GM18499 (cell line): ENCODE results near the gene KIF18B.
A peak's percentile ranks its signal among the peaks of the same experiment; 100 is the strongest.

Source experiments
- ATAC-seq: cut with Tn5 transposase; IDR thresholded peaks from one replicate; pipeline ENCODE4 v1.9.1; 2021; ENCODE audit warnings: moderate number of reproducible peaks; ENCODE audit not compliant: insufficient read depth, unreplicated experiment

Gene KIF18B

DNA sequence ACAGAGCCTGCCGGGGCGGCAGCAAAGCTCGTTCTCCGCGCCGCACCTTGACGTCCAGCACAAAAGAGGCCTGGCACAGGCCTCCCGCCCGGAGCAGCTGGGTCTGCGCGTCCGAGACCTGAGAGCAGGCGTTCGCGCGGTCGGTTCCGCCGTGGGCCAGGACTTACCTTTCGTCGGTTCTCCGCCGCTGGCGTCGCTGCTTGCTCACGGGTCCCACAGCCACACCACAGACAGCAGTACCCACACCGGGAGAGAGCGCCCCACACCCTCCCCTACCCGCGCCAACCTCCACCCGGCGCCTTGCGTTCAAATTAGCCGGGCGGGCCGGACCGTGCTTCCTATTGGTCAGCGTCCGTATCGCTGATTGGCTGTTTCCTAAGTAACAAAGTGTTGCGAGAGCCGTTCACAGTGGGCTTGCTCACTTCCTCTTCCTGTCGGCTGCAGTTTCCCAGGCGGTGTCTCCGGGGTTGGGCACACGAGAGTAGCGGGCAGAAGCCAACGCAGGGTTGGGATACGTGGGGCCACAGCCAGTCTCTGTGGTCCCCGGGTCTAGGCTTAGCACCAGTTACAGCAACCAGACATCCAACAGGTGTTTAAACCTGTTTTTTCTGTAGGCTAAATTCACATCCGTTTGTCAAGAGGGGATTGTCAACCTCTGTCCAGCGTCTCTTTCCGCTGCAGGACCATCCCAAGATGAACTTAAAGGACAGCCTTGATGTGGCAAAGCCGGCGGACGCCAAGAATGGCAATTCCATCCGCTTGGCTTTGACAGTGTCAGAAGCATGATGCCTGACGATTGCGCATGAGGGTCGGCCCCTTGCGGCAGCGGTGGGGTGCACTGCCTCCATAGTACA is at the start of gene KIF18B:
TSS of gene KIF18B (minus strand) at position 313 of the 854 bp plus-strand sequence. CDS start 11,429 bp downstream, outside the sequence.
- ATAC-seq = peak; percentile 81

DNA sequence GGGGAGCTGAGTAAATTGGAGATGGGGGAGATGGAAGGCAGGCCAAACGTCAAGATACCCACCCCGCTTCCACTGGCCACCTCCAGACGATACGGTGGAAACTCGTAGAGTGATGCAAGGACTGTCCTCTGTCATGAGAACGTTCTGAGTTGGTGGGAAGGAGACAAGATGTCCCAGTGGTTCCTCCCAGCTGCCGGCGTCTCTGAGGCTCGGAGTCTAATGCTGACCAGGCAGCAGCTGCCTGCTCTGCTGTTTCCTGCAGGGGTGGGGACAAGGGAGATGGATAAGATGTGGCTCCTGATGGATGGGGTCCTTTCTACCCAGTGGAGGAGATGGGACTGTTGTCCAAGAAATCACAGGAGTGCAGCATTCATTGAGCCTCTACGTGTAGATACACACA is 48.7 kb upstream of the KIF18B start:
- no peak for ATAC-seq

DNA sequence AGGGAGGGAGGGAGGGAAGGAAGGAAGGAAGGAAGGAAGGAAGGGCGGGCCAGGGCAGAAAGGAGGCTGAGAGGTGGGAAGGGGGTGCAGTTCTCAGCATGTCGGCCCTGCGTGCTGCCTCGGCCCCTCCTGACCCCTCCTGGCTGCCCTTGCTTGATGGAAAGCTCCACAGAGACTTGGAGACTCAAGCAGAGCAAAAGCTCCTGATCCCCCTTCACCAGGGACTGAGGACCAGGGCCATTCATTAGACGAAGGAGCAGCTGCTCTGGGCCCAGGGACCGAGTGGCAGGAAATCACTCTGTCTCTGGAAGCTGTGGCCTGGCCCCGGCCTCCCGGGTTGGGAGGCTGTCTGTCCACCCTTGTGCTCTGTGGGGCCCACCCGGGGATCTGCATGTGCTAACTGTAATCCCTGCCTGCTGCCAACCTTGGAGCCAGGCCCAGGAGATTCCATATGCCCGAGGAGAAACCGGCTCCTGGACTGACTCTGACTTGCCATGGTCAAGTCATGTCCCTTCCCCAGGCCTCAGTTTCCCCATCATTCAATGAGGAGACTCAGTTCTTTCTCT is 47.9 kb upstream of the KIF18B start:
- no peak for ATAC-seq

DNA sequence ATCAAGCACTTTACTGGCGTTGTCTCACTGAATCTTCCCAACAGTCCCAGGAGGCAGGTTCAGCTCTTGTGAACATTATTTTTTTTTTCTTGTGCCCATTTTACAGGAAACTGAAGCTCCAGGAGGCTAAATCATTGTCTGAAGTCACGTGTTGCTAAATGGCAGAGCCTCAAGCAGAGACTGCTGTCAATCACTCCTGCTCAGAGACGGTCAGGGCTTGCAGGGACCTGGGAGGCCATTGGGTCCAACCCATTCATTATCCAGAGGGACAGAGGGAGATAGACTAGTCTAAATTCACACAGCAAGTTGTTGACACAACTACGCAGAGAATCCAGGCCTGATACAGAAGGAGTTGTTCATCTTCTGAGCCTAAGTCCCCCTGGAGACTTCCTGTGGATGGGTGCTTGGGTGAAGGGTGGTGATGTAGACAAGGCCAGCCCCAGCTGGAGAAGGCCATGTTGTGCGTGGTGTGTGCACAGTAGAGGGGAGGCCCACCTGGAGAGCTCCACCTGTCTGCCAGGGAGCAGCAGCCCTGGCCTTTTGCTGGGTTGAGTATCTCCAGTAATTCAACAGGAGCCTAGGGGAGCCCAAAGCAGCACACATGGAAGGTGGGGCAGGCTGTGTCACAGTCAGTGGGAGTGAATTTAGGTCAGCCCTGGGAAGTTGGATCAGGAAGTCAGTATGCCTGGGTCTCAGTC is 44.8 kb upstream of the KIF18B start:
- no peak for ATAC-seq

DNA sequence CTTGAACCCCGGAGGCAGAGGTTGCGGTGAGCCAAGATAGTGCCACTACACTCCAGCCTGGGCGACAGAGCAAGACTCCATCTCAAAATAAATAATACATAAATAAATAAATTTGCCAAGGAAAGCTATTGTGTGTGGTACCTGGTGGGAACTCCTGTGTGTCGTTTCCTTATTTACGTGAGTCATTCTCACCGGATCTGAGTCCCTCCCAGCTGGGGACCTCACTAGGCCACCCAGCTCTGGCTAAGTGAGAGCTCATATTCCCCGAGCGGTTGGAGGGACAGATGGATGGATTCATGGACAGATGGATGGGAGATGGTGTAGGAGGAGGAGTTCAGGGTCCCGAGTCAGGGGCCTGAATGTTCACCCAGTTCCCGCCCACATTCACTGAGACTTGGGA is 43.4 kb upstream of the KIF18B start:
- ATAC-seq = no peak

DNA sequence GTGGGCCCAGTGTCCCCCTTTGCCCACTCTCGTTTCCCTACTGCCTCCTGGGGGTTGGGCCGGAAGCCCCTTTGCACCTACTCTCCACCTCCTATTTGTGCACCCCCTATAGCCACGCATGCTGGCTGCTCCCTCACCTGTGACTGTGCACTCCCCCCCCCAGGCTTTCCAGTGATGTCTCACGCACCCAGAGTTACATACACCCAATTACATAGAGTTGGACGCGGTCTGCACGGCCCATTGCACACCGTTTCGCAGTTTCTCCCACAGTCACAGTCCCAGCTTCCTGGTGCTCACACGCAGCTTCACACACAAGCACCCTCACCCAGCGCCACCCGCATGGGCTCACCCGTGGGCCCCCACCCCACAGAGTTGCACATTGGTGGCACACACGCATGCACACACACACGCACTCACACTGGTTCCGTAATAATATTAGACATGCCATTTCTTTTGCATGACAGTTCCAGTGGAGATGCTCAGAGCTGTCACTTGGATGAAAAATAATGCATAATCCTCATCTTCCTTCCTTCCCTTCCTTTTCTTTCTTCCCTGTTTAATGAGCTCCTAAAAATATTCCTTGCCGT is 42.1 kb upstream of the KIF18B start:
- ATAC-seq = no peak

DNA sequence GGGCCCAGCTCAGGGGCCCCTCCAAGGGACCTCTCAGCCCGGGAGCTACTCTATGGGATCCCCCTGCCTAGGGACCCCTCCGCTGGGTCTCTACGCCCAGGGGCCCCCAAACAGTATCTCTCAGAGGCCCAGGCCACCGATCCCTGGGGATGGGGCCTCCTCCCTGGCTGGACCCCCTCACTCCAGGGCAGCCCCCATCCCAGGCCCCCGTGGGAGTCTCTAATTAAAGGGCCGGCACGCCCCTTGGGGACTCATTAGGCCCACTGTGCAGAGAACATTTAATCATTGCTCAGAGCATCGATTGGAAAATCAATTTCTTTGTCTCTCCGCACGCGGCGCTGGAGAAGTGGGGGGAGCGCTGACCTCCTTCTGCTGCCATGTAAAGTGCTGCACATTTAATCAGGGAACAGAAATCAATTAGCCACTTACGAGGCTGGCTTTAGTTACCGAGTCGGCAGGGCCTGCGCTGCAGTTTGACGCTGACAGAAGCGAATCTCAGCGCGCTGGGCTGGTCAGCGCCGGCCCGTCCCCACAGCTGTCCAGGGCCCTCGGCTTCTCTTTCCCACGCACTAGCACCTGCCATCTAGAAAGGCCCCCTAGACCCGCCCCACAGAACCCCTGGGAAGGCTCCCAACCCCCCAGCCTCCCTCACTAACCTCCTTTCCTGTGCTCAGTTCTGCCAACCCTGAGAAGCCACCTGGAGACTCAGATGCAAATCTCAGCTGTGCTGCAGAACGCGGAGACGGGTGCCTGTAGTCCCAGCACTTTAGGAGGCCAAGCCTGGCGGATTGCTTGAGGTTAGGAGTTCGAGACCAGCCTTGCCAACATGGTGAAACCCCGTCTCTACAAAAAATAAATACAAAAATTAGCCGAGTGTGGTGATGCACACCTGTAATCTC is 40.7 kb upstream of the KIF18B start:
- ATAC-seq = no peak

DNA sequence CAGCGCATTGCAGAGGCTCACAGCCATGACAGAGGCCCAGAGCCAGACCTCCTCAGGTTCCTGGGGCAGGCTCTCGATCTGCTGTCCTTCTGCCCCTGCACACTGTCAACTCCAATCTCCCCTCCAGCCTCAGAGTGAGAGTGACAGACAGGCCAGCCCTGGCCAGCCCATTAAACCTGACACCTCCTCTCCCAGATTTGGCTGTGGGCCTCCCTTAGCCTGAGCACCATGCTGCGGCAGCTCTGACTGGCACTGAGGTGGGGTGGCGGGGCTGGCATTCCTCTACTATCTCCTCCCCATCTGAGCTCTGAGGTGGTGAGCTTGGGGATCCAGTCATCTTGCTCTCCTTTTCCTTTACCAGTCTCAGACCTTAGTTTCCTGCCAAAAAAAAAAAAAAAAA is 36.0 kb upstream of the KIF18B start:
- no peak for ATAC-seq

DNA sequence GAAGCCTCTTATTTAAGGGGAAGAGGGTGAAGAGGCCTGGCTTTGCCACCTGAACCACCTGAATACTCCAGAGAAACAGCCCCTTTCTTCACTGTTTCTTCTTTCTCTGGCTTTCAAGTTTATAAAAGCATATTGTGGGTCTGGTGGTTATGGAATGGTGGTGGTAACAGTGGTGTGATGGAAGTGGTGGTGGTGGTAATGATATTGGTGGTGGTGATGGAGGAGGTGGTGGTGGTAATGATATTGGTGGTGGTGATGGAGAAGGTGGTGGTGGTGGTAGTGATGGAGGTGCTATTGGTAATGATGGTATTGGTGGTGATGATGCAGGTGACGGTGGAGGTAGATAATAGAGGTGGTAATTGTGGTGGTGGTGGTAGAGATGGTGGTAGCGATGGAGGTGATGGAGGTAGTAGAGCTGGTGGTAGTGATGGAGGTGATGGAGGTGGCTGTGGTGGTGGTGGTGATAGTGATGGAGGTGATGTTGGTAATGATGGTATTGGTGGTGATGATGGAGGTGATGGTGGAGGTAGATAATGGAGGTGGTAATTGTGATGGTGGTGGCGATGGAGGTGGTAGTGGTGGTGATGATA is 34.6 kb upstream of the KIF18B start:
- no peak for ATAC-seq

DNA sequence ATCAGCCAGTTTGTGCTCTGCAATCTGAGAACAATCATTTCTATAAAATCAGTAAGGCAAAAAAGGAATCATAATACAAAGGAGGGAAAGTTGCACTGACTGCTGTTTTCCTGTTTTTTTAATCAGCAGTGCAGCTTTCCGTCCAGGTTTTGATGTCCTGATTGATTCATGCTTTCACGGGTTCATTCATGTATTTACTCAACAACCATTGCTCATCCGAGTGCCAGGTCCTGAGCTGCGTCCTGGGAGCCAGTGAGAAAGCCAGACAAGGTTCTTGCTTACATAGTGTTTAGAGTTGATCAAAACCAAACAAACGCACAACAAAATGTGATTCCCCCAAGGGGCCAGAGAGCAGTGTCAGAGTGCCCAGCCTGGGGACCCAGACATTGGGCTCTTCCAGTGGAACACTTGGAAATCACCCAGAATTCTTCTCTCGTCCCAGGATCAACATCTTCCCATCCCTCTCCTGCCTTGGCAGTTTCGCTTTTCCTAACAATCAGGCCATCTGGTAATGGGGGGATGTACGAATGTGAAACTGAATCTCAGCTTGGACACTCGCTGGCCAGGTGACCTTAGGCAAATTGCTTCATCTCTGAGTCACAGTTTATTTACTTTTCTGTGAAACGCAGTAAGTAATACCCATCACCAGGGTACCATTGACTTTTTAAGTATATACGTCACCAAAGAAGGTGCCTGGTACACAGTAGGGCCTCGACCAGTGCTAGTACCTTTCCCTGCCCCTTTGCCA is 33.8 kb upstream of the KIF18B start:
- no peak for ATAC-seq

DNA sequence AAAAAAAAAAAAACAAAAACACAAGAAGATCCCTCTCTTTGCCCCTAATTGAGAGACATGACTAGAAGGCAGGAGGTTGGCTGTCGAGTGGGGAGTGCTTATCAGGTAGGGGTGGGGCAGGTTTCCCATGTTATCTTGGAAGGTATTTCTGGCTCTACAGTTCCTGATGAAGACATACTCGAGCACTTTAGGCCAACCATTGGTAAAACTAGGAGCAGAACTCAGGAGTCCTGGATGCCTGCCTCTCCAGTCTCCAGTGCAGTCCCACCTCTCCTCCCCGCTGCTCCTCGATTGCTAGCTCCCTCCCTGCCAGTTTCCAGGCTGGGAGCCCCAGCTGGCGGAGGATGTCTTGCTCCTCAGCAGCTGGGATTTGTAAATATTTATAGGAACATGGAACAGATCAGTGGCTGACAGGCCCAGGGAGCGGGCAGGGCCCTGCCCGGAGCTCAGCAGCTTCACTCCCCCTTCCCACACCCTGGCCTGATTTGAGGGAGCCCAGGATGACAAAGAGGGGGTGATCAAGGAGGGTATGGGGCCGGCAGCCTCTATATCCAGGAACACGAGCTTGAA is 31.9 kb upstream of the KIF18B start:
- ATAC-seq = no peak

DNA sequence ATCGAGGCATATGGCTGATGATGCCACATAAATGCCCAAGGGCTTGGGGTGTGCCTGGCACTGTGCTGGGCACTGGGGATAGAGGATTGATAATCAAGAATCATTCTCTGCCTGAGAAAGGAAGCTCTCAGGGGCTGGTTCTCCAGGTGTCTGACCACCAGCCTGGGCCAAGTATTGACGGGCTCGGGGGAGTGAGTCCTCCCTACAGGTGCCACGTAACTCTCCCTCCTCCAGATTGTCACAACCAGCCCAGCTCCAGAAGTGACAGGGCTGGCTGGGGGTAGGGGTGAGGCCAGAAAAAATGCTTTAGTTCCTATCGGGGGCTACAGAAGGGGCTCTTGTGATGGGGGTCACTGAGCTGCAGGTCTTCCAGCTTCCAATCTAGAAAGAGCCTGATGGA is 31.2 kb upstream of the KIF18B start:
- ATAC-seq = no peak

DNA sequence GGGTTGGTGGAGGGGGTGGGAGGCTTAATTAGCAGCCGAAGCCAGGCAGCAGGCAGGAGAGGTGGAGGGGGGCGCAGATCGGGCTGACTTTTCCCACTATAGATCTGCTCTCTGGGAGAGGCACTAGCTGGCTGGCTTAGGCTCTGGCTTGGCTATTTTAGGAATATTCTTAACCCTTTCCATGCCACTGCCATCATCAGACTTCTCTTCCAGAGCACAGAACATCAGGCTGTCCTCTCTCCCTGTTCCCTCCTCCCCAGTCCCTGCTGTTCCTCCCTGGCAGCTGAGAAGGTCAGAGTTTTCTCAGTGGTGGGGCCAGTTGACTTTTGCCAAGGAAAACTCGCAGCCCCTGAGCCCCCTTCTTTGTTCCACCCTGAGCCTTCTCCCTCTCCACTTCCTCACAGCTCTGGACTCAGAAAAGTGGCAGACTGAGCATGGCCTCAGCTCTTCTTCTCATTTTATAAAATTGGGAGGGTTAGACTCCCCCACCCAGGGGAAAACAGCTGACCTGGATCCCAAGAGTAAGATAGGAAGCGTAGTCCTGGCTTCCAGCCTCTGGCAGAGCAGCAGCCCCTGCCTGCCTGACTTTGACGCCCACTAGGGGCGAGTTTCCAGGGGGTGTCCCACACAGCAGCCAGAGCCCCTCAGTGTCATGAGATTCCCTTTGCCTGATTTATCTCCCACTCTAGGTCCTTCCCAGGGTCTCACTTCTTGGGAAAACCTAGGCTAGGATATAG is 30.4 kb upstream of the KIF18B start:
- no peak for ATAC-seq

DNA sequence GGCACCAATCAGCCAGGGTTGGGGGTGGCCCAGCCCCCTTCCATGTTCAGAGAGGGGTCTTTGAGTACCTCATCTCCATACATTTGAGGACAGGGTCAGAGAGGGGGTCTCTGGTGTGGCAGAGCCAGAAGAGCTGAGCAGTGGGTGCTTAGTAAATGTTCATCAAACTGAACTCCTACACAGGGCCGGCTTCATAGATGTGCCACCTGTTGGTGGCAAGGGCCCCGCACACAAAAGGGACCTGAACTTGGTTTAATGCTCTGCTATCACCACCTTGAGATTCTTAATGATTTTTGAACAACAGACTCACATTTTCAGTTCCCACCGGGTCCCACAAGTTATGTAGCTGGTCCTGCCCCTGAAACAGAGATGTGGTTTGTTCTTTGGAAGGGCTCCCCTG is 29.5 kb upstream of the KIF18B start:
- ATAC-seq = no peak

DNA sequence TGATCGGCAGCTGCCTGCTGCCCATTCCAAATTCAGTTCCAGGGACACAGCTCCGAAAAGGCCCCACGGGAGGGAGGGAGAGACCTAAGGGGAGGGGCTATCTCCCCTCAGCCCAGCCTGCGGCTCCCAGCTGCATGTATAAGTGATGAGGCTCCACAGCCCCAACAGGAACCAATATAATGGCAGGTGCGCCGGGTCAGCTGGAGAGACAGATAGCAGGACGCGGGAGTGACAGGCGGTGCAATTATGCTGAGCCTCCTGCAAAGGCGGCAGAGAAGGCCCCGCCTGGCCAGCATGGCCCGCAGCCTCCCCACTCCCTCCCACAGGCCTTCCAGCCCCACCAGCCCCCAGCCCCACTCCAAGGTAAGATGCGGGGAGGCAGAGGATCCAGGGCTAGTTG is 28.6 kb upstream of the KIF18B start:
- no peak for ATAC-seq

DNA sequence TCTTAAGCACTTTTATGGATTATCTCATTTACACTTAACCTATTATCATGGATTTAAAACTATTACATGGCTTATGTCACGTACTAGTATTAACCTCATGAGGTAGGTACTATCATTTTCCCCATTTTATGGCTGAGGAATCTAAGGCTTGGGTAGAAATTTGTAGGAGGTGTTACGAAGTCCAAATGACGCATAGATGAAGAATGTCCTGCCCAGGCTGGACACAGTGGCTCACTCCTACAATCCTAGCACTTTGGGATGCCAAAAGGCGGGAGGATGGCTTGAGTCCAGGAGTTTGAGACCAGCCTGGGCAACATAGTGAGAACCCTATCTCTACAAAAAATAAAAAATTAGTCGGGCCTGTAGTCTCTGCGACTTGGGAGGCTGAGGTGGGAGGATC is 25.4 kb upstream of the KIF18B start:
- no peak for ATAC-seq

DNA sequence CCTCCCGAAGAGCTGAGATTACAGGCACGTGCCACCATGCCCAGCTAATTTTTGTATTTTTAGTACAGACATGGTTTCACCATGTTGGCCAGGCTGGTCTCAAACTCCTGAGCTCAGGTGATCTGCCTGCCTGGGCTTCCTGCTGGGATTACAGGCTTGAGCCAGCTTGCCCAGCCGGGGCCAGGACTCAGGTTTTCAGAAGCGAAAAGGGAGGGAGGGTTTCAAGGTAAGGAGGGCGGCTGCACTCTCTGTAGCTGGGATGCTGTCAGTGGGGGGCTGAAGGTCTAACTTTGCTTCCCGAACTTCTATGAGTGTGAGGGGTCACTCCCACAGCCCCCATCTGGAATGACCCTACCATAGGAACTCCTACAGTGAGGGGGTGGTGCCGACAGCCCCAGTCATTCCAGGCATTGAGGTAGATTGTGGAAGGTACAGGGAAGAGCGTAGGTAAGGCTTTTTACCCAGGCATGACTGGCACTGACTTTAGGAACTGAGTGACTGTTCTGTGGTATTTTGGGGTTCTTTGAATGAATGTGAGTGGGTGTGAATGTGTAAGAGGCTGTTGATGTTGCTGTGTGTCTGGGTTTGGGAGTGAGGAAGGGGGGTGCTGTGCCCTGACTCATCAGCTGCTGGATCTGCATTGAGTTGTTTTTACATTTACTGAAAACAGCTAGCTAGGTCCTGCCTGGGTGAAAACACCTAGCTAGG is 24.4 kb upstream of the KIF18B start:
- no peak for ATAC-seq
